Endodermal cell (in vitro differentiated cells): ENCODE data around the gene ELP1. TPM values are rescaled to one million over a fixed set of nuclear protein-coding genes. Genes with fewer than 3 reads are reported as not detected.

Experiments
- DNase-seq: peaks from one replicate; pipeline ENCODE4 v3.0.0-alpha.2; 2017
- H3K27ac ChIP-seq: 2 replicates; pipeline ENCODE4 v1.5.1; 2013; ENCODE audit warnings: mild to moderate bottlenecking, low read depth, low read length, moderate library complexity
- H3K27me3 ChIP-seq: 2 replicates; pipeline ENCODE4 v1.6.1; 2013; ENCODE audit warnings: mild to moderate bottlenecking, low read length, moderate library complexity; ENCODE audit not compliant: insufficient read depth, control insufficient read depth, poor library complexity, severe bottlenecking
- H3K36me3 ChIP-seq: 2 replicates; pipeline ENCODE4 v1.7.0; 2013; ENCODE audit warnings: mild to moderate bottlenecking, low read length, moderate library complexity; ENCODE audit not compliant: control insufficient read depth, insufficient read depth
- H3K4me1 ChIP-seq: one replicate; pipeline ENCODE4 v1.7.0; 2013; ENCODE audit warnings: low read length; ENCODE audit not compliant: control insufficient read depth, insufficient read depth
- H3K4me3 ChIP-seq: 2 replicates; pipeline ENCODE4 v1.5.1; 2013; ENCODE audit warnings: mild to moderate bottlenecking, low read length, moderate library complexity
- H3K9ac ChIP-seq: 2 replicates; pipeline ENCODE4 v1.6.1; 2013; ENCODE audit warnings: mild to moderate bottlenecking, low read length, moderate library complexity; ENCODE audit not compliant: poor library complexity, severe bottlenecking; ENCODE audit errors: extremely low read depth
- H3K9me3 ChIP-seq: 2 replicates; pipeline ENCODE4 v1.6.1; 2013; ENCODE audit warnings: mild to moderate bottlenecking, low read length, moderate library complexity; ENCODE audit not compliant: control insufficient read depth
- H3K27ac Mint-ChIP-seq: 2 replicates; pipeline ENCODE4 v1.8.0; 2020; ENCODE audit warnings: mixed read lengths
- H3K27me3 Mint-ChIP-seq: 2 replicates; pipeline ENCODE4 v1.8.0; 2021; ENCODE audit warnings: mild to moderate bottlenecking, mixed read lengths; ENCODE audit not compliant: insufficient read depth
- H3K36me3 Mint-ChIP-seq: 2 replicates; pipeline ENCODE4 v1.8.0; 2020; ENCODE audit warnings: low read depth, mixed read lengths
- H3K4me1 Mint-ChIP-seq: 2 replicates; pipeline ENCODE4 v1.8.0; 2020; ENCODE audit warnings: mixed read lengths
- H3K4me3 Mint-ChIP-seq: 2 replicates; pipeline ENCODE4 v1.8.0; 2020; ENCODE audit warnings: mild to moderate bottlenecking, moderate library complexity, mixed read lengths
- H3K9me3 Mint-ChIP-seq: 2 replicates; pipeline ENCODE4 v1.8.0; 2020; ENCODE audit warnings: mild to moderate bottlenecking, mixed read lengths
- WGBS, 2 experiments: methylation state at CpG; one replicate each; pipeline versions ENCODE4 v1.1.5 to v1.1.7; 2013; ENCODE audit warnings: missing lambda C conversion rate in 2 of 2, mixed read lengths in 1 of 2; ENCODE audit not compliant: insufficient coverage in 1 of 2, insufficient read length in 1 of 2; 5-methylcytosine and 5-hydroxymethylcytosine counted together
- long read RNA-seq, 4 experiments: library from polyadenylated mRNA in 2 of 4; library from RNA in 1 of 4; library from capped mRNA in 1 of 4; stranded (forward) in 3 of 4; unstranded in 1 of 4; transcript quantifications; one replicate each; pipeline ENCODE4 v2.0.0, GENCODE V29; 2020 to 2021; ENCODE audit warnings: inconsistent platforms in 1 of 4
- polyA plus RNA-seq, 2 experiments: library from polyadenylated mRNA; stranded (reverse); fragments of 50-300 nt; gene quantifications; one replicate each; pipeline ENCODE4 v1.2.3, GENCODE V29; 2013
- total RNA-seq, 2 donors: library from RNA; stranded (reverse); fragmentation: NEBNext Ultra II Directional in 1 of 2; extraction: Animal tissue kit (Norgen Biotek cat#: 25700) in 1 of 2; gene quantifications; 2 replicates in 1 of 2; 3 replicates in 1 of 2; pipeline ENCODE4 v1.2.1, GENCODE V29; 2021
- TF ChIP-seq, protein P1 (sequence below): fragments of 200-600 bp; sonication (generic); conservative IDR thresholded peaks from 2 replicates; pipeline ENCODE4 v1.5.0; 2021; ENCODE audit warnings: antibody characterized with exemption, mild to moderate bottlenecking

Gene ELP1, protein sequence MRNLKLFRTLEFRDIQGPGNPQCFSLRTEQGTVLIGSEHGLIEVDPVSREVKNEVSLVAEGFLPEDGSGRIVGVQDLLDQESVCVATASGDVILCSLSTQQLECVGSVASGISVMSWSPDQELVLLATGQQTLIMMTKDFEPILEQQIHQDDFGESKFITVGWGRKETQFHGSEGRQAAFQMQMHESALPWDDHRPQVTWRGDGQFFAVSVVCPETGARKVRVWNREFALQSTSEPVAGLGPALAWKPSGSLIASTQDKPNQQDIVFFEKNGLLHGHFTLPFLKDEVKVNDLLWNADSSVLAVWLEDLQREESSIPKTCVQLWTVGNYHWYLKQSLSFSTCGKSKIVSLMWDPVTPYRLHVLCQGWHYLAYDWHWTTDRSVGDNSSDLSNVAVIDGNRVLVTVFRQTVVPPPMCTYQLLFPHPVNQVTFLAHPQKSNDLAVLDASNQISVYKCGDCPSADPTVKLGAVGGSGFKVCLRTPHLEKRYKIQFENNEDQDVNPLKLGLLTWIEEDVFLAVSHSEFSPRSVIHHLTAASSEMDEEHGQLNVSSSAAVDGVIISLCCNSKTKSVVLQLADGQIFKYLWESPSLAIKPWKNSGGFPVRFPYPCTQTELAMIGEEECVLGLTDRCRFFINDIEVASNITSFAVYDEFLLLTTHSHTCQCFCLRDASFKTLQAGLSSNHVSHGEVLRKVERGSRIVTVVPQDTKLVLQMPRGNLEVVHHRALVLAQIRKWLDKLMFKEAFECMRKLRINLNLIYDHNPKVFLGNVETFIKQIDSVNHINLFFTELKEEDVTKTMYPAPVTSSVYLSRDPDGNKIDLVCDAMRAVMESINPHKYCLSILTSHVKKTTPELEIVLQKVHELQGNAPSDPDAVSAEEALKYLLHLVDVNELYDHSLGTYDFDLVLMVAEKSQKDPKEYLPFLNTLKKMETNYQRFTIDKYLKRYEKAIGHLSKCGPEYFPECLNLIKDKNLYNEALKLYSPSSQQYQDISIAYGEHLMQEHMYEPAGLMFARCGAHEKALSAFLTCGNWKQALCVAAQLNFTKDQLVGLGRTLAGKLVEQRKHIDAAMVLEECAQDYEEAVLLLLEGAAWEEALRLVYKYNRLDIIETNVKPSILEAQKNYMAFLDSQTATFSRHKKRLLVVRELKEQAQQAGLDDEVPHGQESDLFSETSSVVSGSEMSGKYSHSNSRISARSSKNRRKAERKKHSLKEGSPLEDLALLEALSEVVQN (N-terminal part only)
- total RNA-seq, result 10 to 100 TPM; 32.9 to 37.1 TPM
- polyA plus RNA-seq (2013, experiment 1 of 2), result 35.4 TPM
- 29.5 TPM for polyA plus RNA-seq (2013, experiment 2 of 2)
- long read RNA-seq, experiment 1, full-length matches to known transcripts, result 1 of 15 reads
- long read RNA-seq, experiment 1, partial matches to known transcripts, result 10 of 15 reads
- long read RNA-seq, experiment 1, other reads (novel, unspliced or antisense), result 4 of 15 reads
- long read RNA-seq, experiment 2, full-length matches to known transcripts, result 36 of 73 reads
- long read RNA-seq, experiment 2, partial matches to known transcripts, result 11 of 73 reads
- long read RNA-seq, experiment 2, other reads (novel, unspliced or antisense), result 26 of 73 reads
- long read RNA-seq, experiment 3, full-length matches to known transcripts, result 33 of 83 reads
- long read RNA-seq, experiment 3, partial matches to known transcripts, result 21 of 83 reads
- long read RNA-seq, experiment 3, other reads (novel, unspliced or antisense), result 29 of 83 reads
- long read RNA-seq, experiment 4, partial matches to known transcripts, result 2 of 4 reads
- long read RNA-seq, experiment 4, other reads (novel, unspliced or antisense), result 2 of 4 reads

DNA sequence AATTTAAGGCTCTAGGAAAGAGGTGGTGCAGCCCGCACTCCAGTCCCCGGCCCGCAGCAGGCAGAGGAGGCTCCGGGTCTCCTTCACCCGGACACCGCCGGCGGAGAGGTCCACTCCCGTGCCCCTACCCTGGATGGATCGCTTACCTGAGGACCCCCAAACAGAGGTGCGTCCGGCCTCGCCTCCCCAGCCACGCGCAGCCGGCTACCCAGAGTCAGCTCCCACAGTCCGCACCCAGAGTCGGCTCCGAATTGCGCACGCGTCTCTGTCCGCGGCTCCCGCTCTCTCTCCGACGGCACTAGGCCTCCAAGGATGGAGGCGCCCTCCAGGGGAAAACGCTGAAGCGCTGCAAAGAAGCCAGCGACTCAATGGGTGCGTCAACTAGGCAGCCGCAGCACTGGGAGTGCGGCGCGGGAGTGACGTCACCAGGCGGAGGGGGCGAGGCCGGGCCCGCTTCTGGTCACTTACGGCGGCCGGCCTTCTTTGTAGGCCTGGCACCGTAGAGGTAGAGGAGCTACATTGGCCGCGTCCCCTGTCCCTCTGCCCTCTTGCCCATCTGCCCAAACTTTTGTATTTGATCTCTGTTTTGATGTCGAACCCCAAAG, at the start of gene ELP1:
Gene ELP1 (minus strand): TSS at position 407 of the 605 bp plus-strand sequence. CDS start 2,978 bp downstream, outside the sequence.
- H3K4me3 Mint-ChIP-seq, result peak within 1 kb of the TSS; percentile 93
- Histone ChIP-seq H3K9me3 (no peaks in the 10 kb centered on the region), H3K9ac (peak within 1 kb of the TSS; percentile 83), H3K4me3 (peak within 1 kb of the TSS; percentile 95), H3K4me1 (no peaks in the 10 kb centered on the region), H3K27me3 (no peaks in the 10 kb centered on the region), H3K27ac (peak within 1 kb of the TSS; percentile 93), H3K36me3 (peaks cover 21% of the 10 kb centered on the region)
- H3K4me1 Mint-ChIP-seq, result peaks cover 10% of the 10 kb centered on the region
- H3K27ac Mint-ChIP-seq, result peak within 1 kb of the TSS; percentile 97
- peak; percentile 97 for DNase-seq
- peaks cover 14% of the 10 kb centered on the region for H3K36me3 Mint-ChIP-seq
- 0% methylated on average over 31 to 48 of the region's 48 CpGs for WGBS, 2 experiments
- TF ChIP-seq, protein P1, sequence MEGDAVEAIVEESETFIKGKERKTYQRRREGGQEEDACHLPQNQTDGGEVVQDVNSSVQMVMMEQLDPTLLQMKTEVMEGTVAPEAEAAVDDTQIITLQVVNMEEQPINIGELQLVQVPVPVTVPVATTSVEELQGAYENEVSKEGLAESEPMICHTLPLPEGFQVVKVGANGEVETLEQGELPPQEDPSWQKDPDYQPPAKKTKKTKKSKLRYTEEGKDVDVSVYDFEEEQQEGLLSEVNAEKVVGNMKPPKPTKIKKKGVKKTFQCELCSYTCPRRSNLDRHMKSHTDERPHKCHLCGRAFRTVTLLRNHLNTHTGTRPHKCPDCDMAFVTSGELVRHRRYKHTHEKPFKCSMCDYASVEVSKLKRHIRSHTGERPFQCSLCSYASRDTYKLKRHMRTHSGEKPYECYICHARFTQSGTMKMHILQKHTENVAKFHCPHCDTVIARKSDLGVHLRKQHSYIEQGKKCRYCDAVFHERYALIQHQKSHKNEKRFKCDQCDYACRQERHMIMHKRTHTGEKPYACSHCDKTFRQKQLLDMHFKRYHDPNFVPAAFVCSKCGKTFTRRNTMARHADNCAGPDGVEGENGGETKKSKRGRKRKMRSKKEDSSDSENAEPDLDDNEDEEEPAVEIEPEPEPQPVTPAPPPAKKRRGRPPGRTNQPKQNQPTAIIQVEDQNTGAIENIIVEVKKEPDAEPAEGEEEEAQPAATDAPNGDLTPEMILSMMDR, result peak; percentile 45
- no peaks in the 10 kb centered on the region for H3K9me3 Mint-ChIP-seq
- no peaks in the 10 kb centered on the region for H3K27me3 Mint-ChIP-seq

DNA sequence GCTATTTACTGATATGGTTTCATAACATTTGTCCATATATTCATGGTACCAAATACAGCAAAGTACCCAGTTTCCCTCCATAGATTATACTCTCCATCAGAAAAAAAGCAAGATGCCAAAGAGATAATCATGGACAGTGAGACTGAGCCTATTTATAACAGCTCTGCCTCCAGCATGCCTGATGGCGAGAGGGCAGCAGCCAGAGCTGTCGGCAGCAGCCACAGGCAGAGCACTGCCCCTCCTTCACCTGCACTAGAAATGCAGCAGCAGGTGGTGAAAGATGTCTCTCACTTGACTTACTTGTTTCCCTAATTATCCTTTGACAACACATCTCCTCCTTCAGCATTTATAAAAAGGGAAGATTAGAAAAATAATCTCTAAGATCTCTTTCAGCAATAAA, 47.0 kb upstream of the ELP1 start:
- Mint-ChIP-seq H3K27me3 (no peaks in the 10 kb centered on the region), H3K4me1 (peaks cover 3% of the 10 kb centered on the region), H3K27ac (no peak overlapping the region), H3K4me3 (no peak overlapping the region), H3K36me3 (peaks cover 56% of the 10 kb centered on the region), H3K9me3 (no peaks in the 10 kb centered on the region)
- WGBS, 2 experiments, result 94 to 100% methylated on average over 1 to 2 of the region's 2 CpGs
- no peaks in the 10 kb centered on the region for H3K27me3 ChIP-seq
- H3K9ac ChIP-seq, result no peak overlapping the region
- H3K9me3 ChIP-seq, result no peaks in the 10 kb centered on the region
- no peak overlapping the region for H3K27ac ChIP-seq
- no peak overlapping the region for H3K4me3 ChIP-seq
- TF ChIP-seq, protein P1, result no peak
- no peaks in the 10 kb centered on the region for H3K4me1 ChIP-seq
- no peak for DNase-seq
- H3K36me3 ChIP-seq, result peaks cover 61% of the 10 kb centered on the region
